HepG2 (cell line): ENCODE measurements around the gene USP28. TPM values are rescaled to one million over a fixed set of nuclear protein-coding genes. Genes with fewer than 3 reads are reported as not detected.

Experiments
- CENPBD1 ChIP-seq: sonication (generic); formaldehyde crosslinking; IDR thresholded peaks from 2 replicates; pipeline ENCODE4 v1.8.0; 2022; ENCODE audit warnings: missing genetic modification reagents, low read depth, mild to moderate bottlenecking, borderline replicate concordance
- DMTF1 ChIP-seq: sonication (generic); formaldehyde crosslinking; IDR thresholded peaks from 2 replicates; pipeline ENCODE4 v1.4.0; 2020; ENCODE audit warnings: mild to moderate bottlenecking, missing genetic modification reagents
- ESRRA ChIP-seq: sonication (generic); formaldehyde crosslinking; IDR thresholded peaks from 2 replicates; pipeline ENCODE4 v1.5.1; 2020; ENCODE audit warnings: mild to moderate bottlenecking, low read depth, missing genetic modification reagents
- GATAD1 ChIP-seq: IDR thresholded peaks from 2 replicates; pipeline ENCODE4 v1.6.1; 2016; ENCODE audit warnings: missing genetic modification reagents, missing compliant biosample characterization
- IRX3 ChIP-seq: sonication (generic); formaldehyde crosslinking; IDR thresholded peaks from 2 replicates; pipeline ENCODE4 v1.8.1; 2023; ENCODE audit warnings: mild to moderate bottlenecking, low read depth, missing genetic modification reagents, borderline replicate concordance
- JUN ChIP-seq: sonication (generic); formaldehyde crosslinking; IDR thresholded peaks from 2 replicates; pipeline ENCODE4 v1.4.0; 2020; ENCODE audit warnings: mild to moderate bottlenecking, missing genetic modification reagents
- NCOA2 ChIP-seq: sonication (generic); formaldehyde crosslinking; IDR thresholded peaks from 2 replicates; pipeline ENCODE4 v1.8.0; 2022; ENCODE audit warnings: inconsistent platforms
- NFYB ChIP-seq: sonication (generic); formaldehyde crosslinking; IDR thresholded peaks from 2 replicates; pipeline ENCODE4 v1.4.0; 2020; ENCODE audit warnings: missing genetic modification reagents
- NFYC ChIP-seq: IDR thresholded peaks from 2 replicates; pipeline ENCODE4 v1.6.1; 2016; ENCODE audit warnings: missing genetic modification reagents, missing compliant biosample characterization
- SMARCE1 ChIP-seq: fragments of 450-650 bp; IDR thresholded peaks from 2 replicates; pipeline ENCODE4 v1.6.1; 2017; ENCODE audit warnings: borderline replicate concordance
- SMC3 ChIP-seq: IDR thresholded peaks from 2 replicates; pipeline ENCODE4 v1.6.1; 2011; ENCODE audit warnings: low read length, improper control_type of control experiment
- YEATS2 ChIP-seq: sonication (generic); formaldehyde crosslinking; IDR thresholded peaks from 2 replicates; pipeline ENCODE4 v1.4.0; 2020; ENCODE audit warnings: missing genetic modification reagents, borderline replicate concordance
- ZBTB26 ChIP-seq: IDR thresholded peaks from 2 replicates; pipeline ENCODE4 v1.6.1; 2016; ENCODE audit warnings: missing compliant biosample characterization, missing genetic modification reagents, borderline replicate concordance
- ZBTB8A ChIP-seq: sonication (generic); formaldehyde crosslinking; IDR thresholded peaks from 2 replicates; pipeline ENCODE4 v1.4.0; 2020; ENCODE audit warnings: mild to moderate bottlenecking, low read depth, missing genetic modification reagents, borderline replicate concordance
- ZNF17 ChIP-seq: sonication (generic); formaldehyde crosslinking; IDR thresholded peaks from 2 replicates; pipeline ENCODE4 v1.5.0; 2020; ENCODE audit warnings: mild to moderate bottlenecking, missing genetic modification reagents
- ZNF224 ChIP-seq: sonication (generic); formaldehyde crosslinking; IDR thresholded peaks from 2 replicates; pipeline ENCODE4 v1.5.0; 2020; ENCODE audit warnings: mild to moderate bottlenecking, missing genetic modification reagents
- ZNF562 ChIP-seq: sonication (generic); formaldehyde crosslinking; IDR thresholded peaks from 2 replicates; pipeline ENCODE4 v1.8.0; 2022; ENCODE audit warnings: missing genetic modification reagents, borderline replicate concordance
- ZNF574 ChIP-seq: sonication (generic); formaldehyde crosslinking; IDR thresholded peaks from 2 replicates; pipeline ENCODE4 v1.4.0; 2020; ENCODE audit warnings: missing genetic modification reagents
- ZNF770 ChIP-seq: sonication (generic); formaldehyde crosslinking; IDR thresholded peaks from 2 replicates; pipeline ENCODE4 v1.5.0; 2020; ENCODE audit warnings: mild to moderate bottlenecking, missing genetic modification reagents
- ZNF780A ChIP-seq: sonication (generic); formaldehyde crosslinking; IDR thresholded peaks from 2 replicates; pipeline ENCODE4 v1.8.0; 2022; ENCODE audit warnings: mild to moderate bottlenecking, missing genetic modification reagents, moderate library complexity
- ZNF792 ChIP-seq: IDR thresholded peaks from 2 replicates; pipeline ENCODE4 v1.6.1; 2016
- polyA plus RNA-seq, 8 experiments: library from polyadenylated mRNA; depleted of rRNA in 3 of 8; stranded (reverse) in 7 of 8; unstranded in 1 of 8; fragments of >200 nt; fragmentation: Illumina TruSeq in 4 of 8; extraction: Trizol in 4 of 8; gene quantifications; 2 replicates each; pipeline versions ENCODE4 v1.2.1 to v1.2.3, GENCODE V29; 2011 to 2016; ENCODE audit warnings: low read depth in 4 of 8, missing spikeins in 1 of 8, mixed read lengths in 1 of 8; ENCODE audit not compliant: insufficient read depth in 1 of 8
- total RNA-seq, 5 experiments: library from RNA; depleted of rRNA; stranded (reverse); fragments of >200 nt; fragmentation: Illumina TruSeq; extraction: Trizol; gene quantifications; 2 replicates each; pipeline ENCODE4 v1.2.3, GENCODE V29; 2016; ENCODE audit warnings: low read depth in 1 of 5

Gene USP28
- total and polyA plus RNA-seq, 2 of the 13 experiments (the other 11 are each of a cell fraction or from before 2014, with no cell fraction given), result 29.6 to 34.3 TPM

GRCh38 chr11:113875234-113876073 lies at the start of gene USP28 (continued):
- TF ChIP-seq ZNF574 (peak; percentile 84), SMC3 (no peak), ZBTB26 (CRISPR knock-in tag) (no peak), JUN (no peak), YEATS2 (CRISPR knock-in tag) (0 out of 2 replicates have a peak, but pooled peaks have one; percentile 27), DMTF1 (no peak), ESRRA (peak; percentile 61; the same call in 1 of the 2 replicates), ZNF780A (CRISPR knock-in tag) (no peak), SMARCE1 (no peak), ZNF562 (CRISPR knock-in tag) (no peak), ZNF770 (CRISPR knock-in tag) (peak; percentile 61; the same call in 1 of the 2 replicates), GATAD1 (CRISPR knock-in tag) (peak; percentile 54), ZNF792 (peak; percentile 51; the same call in 1 of the 2 replicates), IRX3 (CRISPR knock-in tag) (no peak), ZNF17 (no peak), NFYB (CRISPR knock-in tag) (peak; percentile 52), ZNF224 (CRISPR knock-in tag) (no peak), ZBTB8A (CRISPR knock-in tag) (no peak), NFYC (CRISPR knock-in tag) (peak; percentile 36; the same call in 1 of the 2 replicates), NCOA2 (0 out of 2 replicates have a peak, but pooled peaks have one; percentile 19), CENPBD1 (CRISPR knock-in tag) (no peak)
